ENCODE results near the gene RERE.

The RERE gene

GRCh38 chr1:8684590-8684989 lies 132.8 kb downstream of the RERE start:
- no peak for DNase-seq

- no peak for DNase-seq
Measured at GRCh38 chr1:8682573-8682972, 134.9 kb downstream of the RERE start.

- no peak for DNase-seq
Measured at GRCh38 chr1:8681911-8682310, 135.5 kb downstream of the RERE start.

GRCh38 chr1:8680664-8681650 lies 136.5 kb downstream of the RERE start:
- DNase-seq, result no peak

- no peak for DNase-seq
Measured at GRCh38 chr1:8679929-8680663, 137.3 kb downstream of the RERE start.

GRCh38 chr1:8679395-8679800 lies 138.0 kb downstream of the RERE start:
- DNase-seq, result no peak

- no peak for DNase-seq
Measured at GRCh38 chr1:8678673-8679394, 138.6 kb downstream of the RERE start.

GRCh38 chr1:8677782-8678181 lies 139.7 kb downstream of the RERE start:
- no peak for DNase-seq

- DNase-seq, result no peak
Measured at GRCh38 chr1:8676813-8677212, 140.6 kb downstream of the RERE start.

- DNase-seq, result no peak
Measured at GRCh38 chr1:8676072-8676471, 141.4 kb downstream of the RERE start.

- peak; percentile 71 for DNase-seq
Measured at GRCh38 chr1:8674912-8675311, 142.5 kb downstream of the RERE start.

GRCh38 chr1:8674481-8674880 lies 143.0 kb downstream of the RERE start:
- no peak for DNase-seq

GRCh38 chr1:8671306-8671917 lies 146.0 kb downstream of the RERE start:
- DNase-seq, result peak; percentile 71

GRCh38 chr1:8670371-8670818 lies 147.0 kb downstream of the RERE start:
- DNase-seq, result peak; percentile 52

GRCh38 chr1:8669606-8670335 lies 147.7 kb downstream of the RERE start:
- DNase-seq, result no peak

GRCh38 chr1:8667869-8668594 lies 149.4 kb downstream of the RERE start:
- DNase-seq, result peak; percentile 52

- DNase-seq, result peak; percentile 34
Measured at GRCh38 chr1:8666389-8667167, 150.9 kb downstream of the RERE start.

- no peak for DNase-seq
Measured at GRCh38 chr1:8665833-8666232, 151.6 kb downstream of the RERE start.

GRCh38 chr1:8664887-8665286 lies 152.6 kb downstream of the RERE start:
- no peak for DNase-seq

GRCh38 chr1:8663915-8664329 lies 153.5 kb downstream of the RERE start:
- no peak for DNase-seq
